RWPE2 (cell line): ENCODE data around the gene NDE1.
"Not testable (repeated sequence)": the region's sequence is repeated elsewhere in the genome, so short reads cannot be mapped to it uniquely, and the experiment has no call there.

ENCODE experiments used
- ATAC-seq: fragments of 200-7000 bp; cut with Tn5 transposase; 3 replicates; pipeline ENCODE4 v1.9.1; 2021; ENCODE audit warnings: low read depth
- DNase-seq: peaks from one replicate; pipeline ENCODE4 v3.0.0-alpha.2; 2020; ENCODE audit warnings: low spot score
- H3K27ac ChIP-seq: fragments of 450-650 bp; 2 replicates; pipeline ENCODE4 v1.5.1; 2017; ENCODE audit warnings: mild to moderate bottlenecking; ENCODE audit not compliant: poor library complexity, severe bottlenecking
- H3K27me3 ChIP-seq: fragments of 250-450 bp; sonication (Bioruptor Pico); 2 replicates; pipeline ENCODE4 v1.5.1; 2021; ENCODE audit warnings: mild to moderate bottlenecking, moderate library complexity; ENCODE audit not compliant: insufficient read depth, poor library complexity, severe bottlenecking
- H3K36me3 ChIP-seq: fragments of 250-450 bp; sonication (Bioruptor Pico); 2 replicates; pipeline ENCODE4 v1.5.1; 2020; ENCODE audit warnings: low read depth, mild to moderate bottlenecking, moderate library complexity
- H3K4me1 ChIP-seq: fragments of 250-450 bp; sonication (Bioruptor Pico); 2 replicates; pipeline ENCODE4 v1.5.1; 2021; ENCODE audit warnings: mild to moderate bottlenecking, moderate library complexity; ENCODE audit not compliant: insufficient read depth, poor library complexity, severe bottlenecking
- H3K4me3 ChIP-seq: fragments of 250-450 bp; sonication (Bioruptor Pico); 2 replicates; pipeline ENCODE4 v1.5.1; 2021; ENCODE audit warnings: mild to moderate bottlenecking, moderate library complexity; ENCODE audit not compliant: severe bottlenecking
- H3K9me3 ChIP-seq: fragments of 250-450 bp; sonication (Bioruptor Pico); 2 replicates; pipeline ENCODE4 v1.5.1; 2021; ENCODE audit warnings: mild to moderate bottlenecking, moderate library complexity; ENCODE audit not compliant: severe bottlenecking
- TF ChIP-seq, protein P1 (sequence below): fragments of 450-650 bp; IDR thresholded peaks from one replicate; pipeline ENCODE4 v1.5.1; 2017; ENCODE audit warnings: mild to moderate bottlenecking, moderate library complexity; ENCODE audit not compliant: poor library complexity, severe bottlenecking

Gene NDE1

GRCh38 chr16:15643946-15644250 lies 6.1 kb upstream of the NDE1 start:
- H3K27ac ChIP-seq = peak overlapping the region; percentile 99
- H3K36me3 ChIP-seq = peaks cover 11% of the 10 kb centered on the region
- H3K4me1 ChIP-seq = peaks cover 19% of the 10 kb centered on the region
- no peak for ATAC-seq
- TF ChIP-seq, protein P1, sequence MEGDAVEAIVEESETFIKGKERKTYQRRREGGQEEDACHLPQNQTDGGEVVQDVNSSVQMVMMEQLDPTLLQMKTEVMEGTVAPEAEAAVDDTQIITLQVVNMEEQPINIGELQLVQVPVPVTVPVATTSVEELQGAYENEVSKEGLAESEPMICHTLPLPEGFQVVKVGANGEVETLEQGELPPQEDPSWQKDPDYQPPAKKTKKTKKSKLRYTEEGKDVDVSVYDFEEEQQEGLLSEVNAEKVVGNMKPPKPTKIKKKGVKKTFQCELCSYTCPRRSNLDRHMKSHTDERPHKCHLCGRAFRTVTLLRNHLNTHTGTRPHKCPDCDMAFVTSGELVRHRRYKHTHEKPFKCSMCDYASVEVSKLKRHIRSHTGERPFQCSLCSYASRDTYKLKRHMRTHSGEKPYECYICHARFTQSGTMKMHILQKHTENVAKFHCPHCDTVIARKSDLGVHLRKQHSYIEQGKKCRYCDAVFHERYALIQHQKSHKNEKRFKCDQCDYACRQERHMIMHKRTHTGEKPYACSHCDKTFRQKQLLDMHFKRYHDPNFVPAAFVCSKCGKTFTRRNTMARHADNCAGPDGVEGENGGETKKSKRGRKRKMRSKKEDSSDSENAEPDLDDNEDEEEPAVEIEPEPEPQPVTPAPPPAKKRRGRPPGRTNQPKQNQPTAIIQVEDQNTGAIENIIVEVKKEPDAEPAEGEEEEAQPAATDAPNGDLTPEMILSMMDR = no peak
- H3K4me3 ChIP-seq = peak overlapping the region; percentile 73
- no peaks in the 10 kb centered on the region for H3K9me3 ChIP-seq
- DNase-seq = no peak
- no peaks in the 10 kb centered on the region for H3K27me3 ChIP-seq

GRCh38 chr16:15644267-15644961 lies 5.6 kb upstream of the NDE1 start:
- peaks cover 6% of the 10 kb centered on the region; the same call in 1 of the 2 replicates for H3K36me3 ChIP-seq
- DNase-seq (peak; percentile 76), ATAC-seq (peak; percentile 83)
- no peaks in the 10 kb centered on the region for H3K9me3 ChIP-seq
- TF ChIP-seq, protein P1 = no peak
- H3K4me1 ChIP-seq = peaks cover 19% of the 10 kb centered on the region
- peak overlapping the region; percentile 99 for H3K27ac ChIP-seq
- H3K27me3 ChIP-seq = no peaks in the 10 kb centered on the region
- peak overlapping the region; percentile 73 for H3K4me3 ChIP-seq

DNA sequence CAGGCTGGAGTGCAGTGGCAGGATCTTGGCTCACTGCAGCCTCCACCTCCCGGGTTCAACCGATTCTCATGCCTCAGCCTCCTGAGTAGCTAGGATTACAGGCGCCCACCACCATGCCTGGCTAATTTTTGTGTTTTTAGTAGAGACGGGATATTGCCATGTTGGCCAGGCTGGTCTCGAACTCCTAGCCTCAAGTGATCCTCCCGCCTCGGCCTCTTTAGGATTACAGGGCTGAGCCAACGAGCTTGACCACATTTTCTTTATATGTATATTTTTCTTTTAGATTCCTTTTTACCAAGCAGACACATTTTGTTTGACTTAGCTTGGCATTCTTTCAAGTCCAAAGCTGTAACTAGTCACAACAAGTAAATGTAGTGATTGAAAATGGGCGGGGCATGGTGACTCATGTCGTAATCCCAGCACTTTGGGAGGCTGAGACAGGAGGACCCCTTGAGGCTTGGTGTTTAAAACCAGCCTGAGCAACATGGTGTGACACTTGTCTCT lies 5.0 kb upstream of the NDE1 start:
- peak overlapping the region; percentile 99 for H3K27ac ChIP-seq

DNA sequence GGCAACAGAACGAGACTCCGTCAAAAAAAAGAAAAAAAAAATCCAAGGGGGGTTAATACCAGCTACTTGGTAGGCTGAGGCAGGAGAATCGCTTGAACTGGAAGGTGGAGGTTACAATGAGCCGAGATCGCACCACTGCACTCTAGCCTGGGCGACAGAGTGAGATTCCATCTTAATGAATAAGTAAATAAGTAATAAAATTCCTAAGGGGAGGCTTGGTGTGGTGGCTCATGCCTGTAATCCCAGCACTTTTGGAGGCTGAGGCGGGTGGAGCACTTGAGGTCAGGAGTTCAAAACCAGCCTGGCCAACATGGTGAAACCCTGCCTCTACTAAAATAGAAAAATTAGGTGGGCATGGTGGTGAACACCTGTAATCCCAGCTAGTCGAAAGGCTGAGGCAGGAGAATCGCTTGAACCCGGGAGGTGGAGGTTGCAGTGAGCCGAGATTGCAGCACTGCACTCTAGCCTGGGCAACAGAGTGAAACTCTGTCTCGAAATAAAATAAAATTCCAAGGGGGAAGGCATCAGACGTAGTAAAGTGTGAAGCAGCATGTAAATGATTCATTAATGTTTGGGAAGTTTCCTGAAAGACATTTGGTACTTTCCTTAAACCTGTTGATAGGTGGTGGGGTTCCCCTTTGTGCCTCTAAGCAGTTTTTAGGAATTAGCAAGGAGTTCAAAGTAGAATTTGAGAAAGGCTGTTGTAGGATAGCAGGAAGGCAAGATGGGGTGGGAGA lies 3.3 kb upstream of the NDE1 start:
- H3K9me3 ChIP-seq, H3K27me3 ChIP-seq, DNase-seq, H3K36me3 ChIP-seq, H3K4me3 ChIP-seq, ATAC-seq: not testable (repeated sequence)
- H3K27ac ChIP-seq = peak overlapping the region; percentile 99
- H3K4me1 ChIP-seq = peaks cover 23% of the 10 kb centered on the region

More for the DNA sequence above, 5.0 kb upstream of the NDE1 start:
- peak; percentile 81 for DNase-seq
- TF ChIP-seq, protein P1 = peak; percentile 42
- 0 out of 3 replicates have a peak, but pooled peaks have one; percentile 1 for ATAC-seq
- H3K9me3 ChIP-seq, H3K27me3 ChIP-seq, H3K4me3 ChIP-seq, H3K36me3 ChIP-seq: not testable (repeated sequence)
- peaks cover 19% of the 10 kb centered on the region for H3K4me1 ChIP-seq

- ATAC-seq (no peak), DNase-seq (no peak)
- H3K4me1 ChIP-seq = peaks cover 30% of the 10 kb centered on the region
- H3K27me3 ChIP-seq = no peaks in the 10 kb centered on the region
- peak overlapping the region; percentile 99 for H3K27ac ChIP-seq
- peaks cover 10% of the 10 kb centered on the region for H3K36me3 ChIP-seq
- no peak overlapping the region for H3K4me3 ChIP-seq
- TF ChIP-seq, protein P1 = no peak
- H3K9me3 ChIP-seq = no peaks in the 10 kb centered on the region
Measured at GRCh38 chr16:15647294-15648014, 2.6 kb upstream of the NDE1 start.
